ENCODE results near the gene NBEAL2.

GRCh38 chr3:46931631-46932331 is 47.7 kb upstream of the NBEAL2 start:
- TF ChIP-seq, protein P1, sequence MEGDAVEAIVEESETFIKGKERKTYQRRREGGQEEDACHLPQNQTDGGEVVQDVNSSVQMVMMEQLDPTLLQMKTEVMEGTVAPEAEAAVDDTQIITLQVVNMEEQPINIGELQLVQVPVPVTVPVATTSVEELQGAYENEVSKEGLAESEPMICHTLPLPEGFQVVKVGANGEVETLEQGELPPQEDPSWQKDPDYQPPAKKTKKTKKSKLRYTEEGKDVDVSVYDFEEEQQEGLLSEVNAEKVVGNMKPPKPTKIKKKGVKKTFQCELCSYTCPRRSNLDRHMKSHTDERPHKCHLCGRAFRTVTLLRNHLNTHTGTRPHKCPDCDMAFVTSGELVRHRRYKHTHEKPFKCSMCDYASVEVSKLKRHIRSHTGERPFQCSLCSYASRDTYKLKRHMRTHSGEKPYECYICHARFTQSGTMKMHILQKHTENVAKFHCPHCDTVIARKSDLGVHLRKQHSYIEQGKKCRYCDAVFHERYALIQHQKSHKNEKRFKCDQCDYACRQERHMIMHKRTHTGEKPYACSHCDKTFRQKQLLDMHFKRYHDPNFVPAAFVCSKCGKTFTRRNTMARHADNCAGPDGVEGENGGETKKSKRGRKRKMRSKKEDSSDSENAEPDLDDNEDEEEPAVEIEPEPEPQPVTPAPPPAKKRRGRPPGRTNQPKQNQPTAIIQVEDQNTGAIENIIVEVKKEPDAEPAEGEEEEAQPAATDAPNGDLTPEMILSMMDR (IDR thresholded peaks at IDR 0.05) = no peak
- no peak for TF ChIP-seq POLR2A (IDR thresholded peaks at IDR 0.05)
